SK-N-SH (cell line): ENCODE data around the gene C16orf78. TPM values are rescaled to one million over a fixed set of nuclear protein-coding genes. Genes with fewer than 3 reads are reported as not detected.

Experiments
- CTCF ChIA-PET: fragments of 300-600, 350-600 bp; formaldehyde crosslinking; extraction: SDS; loops from one replicate; lab custom pipeline; 2021; lab: Yijun Ruan, JAX
- POLR2A ChIA-PET: fragments of 350-600 bp; sonication (Branson Sonifier 250); formaldehyde crosslinking; extraction: SDS; loops from one replicate; lab custom pipeline; 2020; ENCODE audit warnings: antibody characterized with exemption, inconsistent platforms; lab: Yijun Ruan, JAX
- DNase-seq: peaks from one replicate; pipeline ENCODE4 v3.0.0; 2012
- H2AFZ ChIP-seq: fragments of 200-600 bp; sonication (generic); 2 replicates; pipeline ENCODE4 v1.8.1; 2016; ENCODE audit warnings: antibody characterized with exemption, mild to moderate bottlenecking, low read depth
- H3F3A ChIP-seq: fragments of 200-600 bp; sonication (generic); replicated peaks from 2 replicates; pipeline ENCODE3; 2016; ENCODE audit warnings: antibody characterized with exemption, mild to moderate bottlenecking; ENCODE audit not compliant: insufficient read depth
- H3K27ac ChIP-seq, 2 experiments: fragments of 200-500 bp in 1 of 2; fragments of 200-600 bp in 1 of 2; sonication (Bioruptor generic) in 1 of 2; sonication (generic), shearing (Covaris generic) in 1 of 2; 2 replicates each; pipeline versions ENCODE4 v1.5.1 to v1.6.1; 2014 to 2016; ENCODE audit warnings: low read depth in 2 of 2, inconsistent platforms in 1 of 2, low read length in 1 of 2, mild to moderate bottlenecking in 1 of 2, mixed read lengths in 1 of 2
- H3K27me3 ChIP-seq: fragments of 200-600 bp; sonication (generic), shearing (Covaris generic); 2 replicates; pipeline ENCODE4 v1.6.1; 2016; ENCODE audit warnings: mixed run types; ENCODE audit not compliant: insufficient read depth
- H3K36me3 ChIP-seq, 2 experiments: fragments of 200-500 bp in 1 of 2; fragments of 200-600 bp in 1 of 2; sonication (Bioruptor generic) in 1 of 2; sonication (generic) in 1 of 2; replicated peaks in 1 of 2; 2 replicates each; pipeline versions ENCODE3 to v1.5.1; 2014 to 2016; ENCODE audit warnings: low read length in 1 of 2, mild to moderate bottlenecking in 1 of 2; ENCODE audit not compliant: insufficient read depth in 2 of 2, control insufficient read depth in 1 of 2
- H3K4me1 ChIP-seq, 2 experiments: fragments of 200-500 bp in 1 of 2; fragments of 200-600 bp in 1 of 2; sonication (Bioruptor generic) in 1 of 2; sonication (generic), shearing (Covaris generic) in 1 of 2; 2 replicates each; pipeline versions ENCODE4 v1.5.1 to v1.6.1; 2014 to 2016; ENCODE audit warnings: low read depth in 1 of 2, low read length in 1 of 2, mixed run types in 1 of 2; ENCODE audit not compliant: insufficient read depth in 2 of 2, control insufficient read depth in 1 of 2
- H3K4me2 ChIP-seq: fragments of 200-600 bp; sonication (generic), shearing (Covaris generic); 2 replicates; pipeline ENCODE4 v1.6.1; 2017; ENCODE audit warnings: mixed run types
- H3K4me3 ChIP-seq, 2 experiments: fragments of 200-500 bp in 1 of 2; fragments of 200-600 bp in 1 of 2; sonication (Bioruptor generic) in 1 of 2; sonication (generic), shearing (Covaris generic) in 1 of 2; 2 replicates each; pipeline versions ENCODE4 v1.5.1 to v1.8.1; 2014 to 2016; ENCODE audit warnings: low read depth in 2 of 2, inconsistent platforms in 1 of 2, low read length in 1 of 2, mild to moderate bottlenecking in 1 of 2, mixed read lengths in 1 of 2, moderate library complexity in 1 of 2
- H3K79me2 ChIP-seq: fragments of 200-600 bp; sonication (generic); 2 replicates; pipeline ENCODE4 v1.8.1; 2017; ENCODE audit warnings: mild to moderate bottlenecking; ENCODE audit not compliant: insufficient read depth
- H3K9ac ChIP-seq: fragments of 200-600 bp; sonication (generic); 2 replicates; pipeline ENCODE4 v1.6.1; 2017; ENCODE audit warnings: mixed run types
- H3K9me2 ChIP-seq: fragments of 200-600 bp; sonication (generic); 2 replicates; pipeline ENCODE4 v1.6.1; 2017; ENCODE audit warnings: mixed run types
- H3K9me3 ChIP-seq: fragments of 200-600 bp; sonication (generic); 2 replicates; pipeline ENCODE4 v1.6.1; 2017; ENCODE audit warnings: mixed run types, mild to moderate bottlenecking, moderate library complexity
- H4K20me1 ChIP-seq: fragments of 200-600 bp; sonication (generic); 2 replicates; pipeline ENCODE4 v1.6.1; 2017; ENCODE audit warnings: mild to moderate bottlenecking, mixed run types; ENCODE audit not compliant: insufficient read depth
- ELF1 ChIP-seq: IDR thresholded peaks from 2 replicates; pipeline ENCODE4 v1.4.0; 2012
- NFIC ChIP-seq: IDR thresholded peaks from 2 replicates; pipeline ENCODE4 v1.4.0; 2012; ENCODE audit warnings: borderline replicate concordance
- NRF1 ChIP-seq: IDR thresholded peaks from 2 replicates; pipeline ENCODE4 v1.6.1; 2012; ENCODE audit warnings: low read depth, mild to moderate bottlenecking, low read length
- TCF12 ChIP-seq: IDR thresholded peaks from 2 replicates; pipeline ENCODE4 v1.4.0; 2012
- TEAD4 ChIP-seq: IDR thresholded peaks from 2 replicates; pipeline ENCODE4 v1.4.0; 2012; ENCODE audit warnings: mild to moderate bottlenecking, borderline replicate concordance; ENCODE audit not compliant: insufficient read depth
- YY1 ChIP-seq: IDR thresholded peaks from 2 replicates; pipeline ENCODE4 v1.4.0; 2012; ENCODE audit warnings: low read depth, mild to moderate bottlenecking
- WGBS: methylation state at CpG from one replicate; pipeline ENCODE4 v1.1.6; 2017; ENCODE audit warnings: low lambda C conversion rate; 5-methylcytosine and 5-hydroxymethylcytosine counted together
- polyA plus RNA-seq, 3 experiments: library from polyadenylated mRNA; depleted of rRNA; stranded (reverse); fragments of >200 nt; gene quantifications; 2 replicates each; pipeline ENCODE4 v1.2.3, GENCODE V29; 2012
- TF ChIP-seq, protein P1 (sequence below): fragments of 150-350 bp; IDR thresholded peaks from 2 replicates; pipeline ENCODE4 v1.6.1; 2017; ENCODE audit warnings: antibody characterized with exemption, low read length, low read depth, borderline replicate concordance
- TF ChIP-seq, protein P2 (sequence below): IDR thresholded peaks from 2 replicates; pipeline ENCODE4 v1.6.1; 2012; ENCODE audit warnings: mild to moderate bottlenecking, low read depth, low read length, moderate library complexity
- TF ChIP-seq, protein P3 (sequence below): IDR thresholded peaks from 2 replicates; pipeline ENCODE4; 2012
- TF ChIP-seq, protein P4 (sequence below): IDR thresholded peaks from 2 replicates; pipeline ENCODE4 v1.4.0; 2012; ENCODE audit warnings: low read depth, borderline replicate concordance

The C16orf78 gene
- polyA plus RNA-seq, 1 of the 3 experiments (the other 2 are of a cell fraction): not detected

DNA sequence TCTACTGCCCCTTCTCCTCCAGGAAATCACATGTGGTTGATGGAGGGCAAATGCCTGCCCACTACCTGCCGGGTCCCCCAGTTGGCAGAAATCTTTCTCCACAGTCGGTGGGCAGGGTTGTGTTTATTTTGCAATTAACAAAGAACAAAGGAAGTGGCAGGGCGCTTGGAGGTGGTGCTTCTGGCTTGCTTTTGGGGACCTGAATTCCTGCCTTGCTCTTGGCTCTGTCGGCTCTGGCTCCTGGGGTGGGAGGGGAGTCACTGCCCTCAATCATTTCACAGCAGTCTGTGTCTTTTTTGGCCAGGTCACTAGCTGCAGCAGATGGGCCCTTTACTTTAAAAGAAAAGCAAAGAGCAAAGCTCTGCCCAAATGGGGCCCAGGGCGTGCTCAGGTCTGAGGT lies 69.2 kb downstream of the C16orf78 start:
- H3K36me3 ChIP-seq: no peaks in the 10 kb centered on the region
- H3K79me2 ChIP-seq: no peaks in the 10 kb centered on the region
- H3K4me3 ChIP-seq: no peak overlapping the region
- no peak overlapping the region for H3K27ac ChIP-seq
- H3K4me1 ChIP-seq: no peaks in the 10 kb centered on the region; a peak in 1 of 4 replicates
- TF ChIP-seq, protein P1, sequence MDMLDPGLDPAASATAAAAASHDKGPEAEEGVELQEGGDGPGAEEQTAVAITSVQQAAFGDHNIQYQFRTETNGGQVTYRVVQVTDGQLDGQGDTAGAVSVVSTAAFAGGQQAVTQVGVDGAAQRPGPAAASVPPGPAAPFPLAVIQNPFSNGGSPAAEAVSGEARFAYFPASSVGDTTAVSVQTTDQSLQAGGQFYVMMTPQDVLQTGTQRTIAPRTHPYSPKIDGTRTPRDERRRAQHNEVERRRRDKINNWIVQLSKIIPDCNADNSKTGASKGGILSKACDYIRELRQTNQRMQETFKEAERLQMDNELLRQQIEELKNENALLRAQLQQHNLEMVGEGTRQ: no peak
- TF ChIP-seq NRF1 (no peak), YY1 (no peak), TCF12 (no peak), ELF1 (no peak), NFIC (no peak)
- CTCF ChIA-PET: interaction anchor here (0.7 kb wide), 1 partner anchor 49 kb away, joined by 3 read pairs; no protein-coding TSS in a partner anchor
- H3K4me2 ChIP-seq: no peak overlapping the region
- H3K27me3 ChIP-seq: no peaks in the 10 kb centered on the region
- 41% methylated on average over 5 of the region's 5 CpGs for WGBS
- POLR2A ChIA-PET: no interaction called here
- no peaks in the 10 kb centered on the region for H3K9me3 ChIP-seq
- no peak overlapping the region for H2AFZ ChIP-seq
- no peaks in the 10 kb centered on the region for H3F3A ChIP-seq
- DNase-seq: no peak
- H3K9me2 ChIP-seq: no peaks in the 10 kb centered on the region
- H4K20me1 ChIP-seq: no peaks in the 10 kb centered on the region
- no peak overlapping the region for H3K9ac ChIP-seq

DNA sequence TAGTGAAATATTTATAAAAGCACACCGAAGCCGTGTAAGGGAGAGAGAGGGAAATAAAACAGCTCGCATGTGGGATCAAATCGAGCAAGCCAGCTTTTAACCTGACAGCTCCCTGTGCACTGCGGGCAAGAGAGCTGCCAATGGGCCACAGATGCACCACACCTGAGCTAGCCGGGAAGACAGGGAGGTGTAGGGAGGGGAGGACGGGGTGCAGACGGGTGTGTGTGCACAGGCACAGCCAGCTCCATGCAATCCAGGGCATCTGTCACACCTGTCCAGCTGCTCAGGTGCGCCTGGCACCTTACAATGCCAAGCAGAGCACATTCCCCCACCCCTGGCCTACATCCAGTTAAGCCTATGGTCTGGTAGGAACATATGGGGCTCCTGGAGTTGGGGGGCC lies 70.0 kb downstream of the C16orf78 start:
- Histone ChIP-seq H3K27ac (no peak overlapping the region), H3K9ac (no peak overlapping the region), H3K4me2 (no peak overlapping the region), H3K9me2 (no peaks in the 10 kb centered on the region), H3K9me3 (no peaks in the 10 kb centered on the region), H2AFZ (no peak overlapping the region), H3K27me3 (no peaks in the 10 kb centered on the region), H3K36me3 (no peaks in the 10 kb centered on the region), H3K4me3 (no peak overlapping the region), H3K4me1 (no peaks in the 10 kb centered on the region; a peak in 1 of 4 replicates), H4K20me1 (no peaks in the 10 kb centered on the region), H3K79me2 (no peaks in the 10 kb centered on the region), H3F3A (no peaks in the 10 kb centered on the region)
- ChIA-PET CTCF (interaction anchor here (0.7 kb wide), 1 partner anchor 478 kb away, joined by 3 read pairs; no protein-coding TSS in a partner anchor), POLR2A (no interaction called here)
- WGBS: 52% methylated on average over 9 of the region's 9 CpGs
- TF ChIP-seq, protein P2, sequence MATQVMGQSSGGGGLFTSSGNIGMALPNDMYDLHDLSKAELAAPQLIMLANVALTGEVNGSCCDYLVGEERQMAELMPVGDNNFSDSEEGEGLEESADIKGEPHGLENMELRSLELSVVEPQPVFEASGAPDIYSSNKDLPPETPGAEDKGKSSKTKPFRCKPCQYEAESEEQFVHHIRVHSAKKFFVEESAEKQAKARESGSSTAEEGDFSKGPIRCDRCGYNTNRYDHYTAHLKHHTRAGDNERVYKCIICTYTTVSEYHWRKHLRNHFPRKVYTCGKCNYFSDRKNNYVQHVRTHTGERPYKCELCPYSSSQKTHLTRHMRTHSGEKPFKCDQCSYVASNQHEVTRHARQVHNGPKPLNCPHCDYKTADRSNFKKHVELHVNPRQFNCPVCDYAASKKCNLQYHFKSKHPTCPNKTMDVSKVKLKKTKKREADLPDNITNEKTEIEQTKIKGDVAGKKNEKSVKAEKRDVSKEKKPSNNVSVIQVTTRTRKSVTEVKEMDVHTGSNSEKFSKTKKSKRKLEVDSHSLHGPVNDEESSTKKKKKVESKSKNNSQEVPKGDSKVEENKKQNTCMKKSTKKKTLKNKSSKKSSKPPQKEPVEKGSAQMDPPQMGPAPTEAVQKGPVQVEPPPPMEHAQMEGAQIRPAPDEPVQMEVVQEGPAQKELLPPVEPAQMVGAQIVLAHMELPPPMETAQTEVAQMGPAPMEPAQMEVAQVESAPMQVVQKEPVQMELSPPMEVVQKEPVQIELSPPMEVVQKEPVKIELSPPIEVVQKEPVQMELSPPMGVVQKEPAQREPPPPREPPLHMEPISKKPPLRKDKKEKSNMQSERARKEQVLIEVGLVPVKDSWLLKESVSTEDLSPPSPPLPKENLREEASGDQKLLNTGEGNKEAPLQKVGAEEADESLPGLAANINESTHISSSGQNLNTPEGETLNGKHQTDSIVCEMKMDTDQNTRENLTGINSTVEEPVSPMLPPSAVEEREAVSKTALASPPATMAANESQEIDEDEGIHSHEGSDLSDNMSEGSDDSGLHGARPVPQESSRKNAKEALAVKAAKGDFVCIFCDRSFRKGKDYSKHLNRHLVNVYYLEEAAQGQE: no peak
- TF ChIP-seq, protein P3, sequence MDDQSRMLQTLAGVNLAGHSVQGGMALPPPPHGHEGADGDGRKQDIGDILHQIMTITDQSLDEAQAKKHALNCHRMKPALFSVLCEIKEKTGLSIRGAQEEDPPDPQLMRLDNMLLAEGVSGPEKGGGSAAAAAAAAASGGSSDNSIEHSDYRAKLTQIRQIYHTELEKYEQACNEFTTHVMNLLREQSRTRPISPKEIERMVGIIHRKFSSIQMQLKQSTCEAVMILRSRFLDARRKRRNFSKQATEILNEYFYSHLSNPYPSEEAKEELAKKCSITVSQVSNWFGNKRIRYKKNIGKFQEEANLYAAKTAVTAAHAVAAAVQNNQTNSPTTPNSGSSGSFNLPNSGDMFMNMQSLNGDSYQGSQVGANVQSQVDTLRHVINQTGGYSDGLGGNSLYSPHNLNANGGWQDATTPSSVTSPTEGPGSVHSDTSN: no peak
- no peak for TF ChIP-seq TEAD4
- TF ChIP-seq, protein P4, sequence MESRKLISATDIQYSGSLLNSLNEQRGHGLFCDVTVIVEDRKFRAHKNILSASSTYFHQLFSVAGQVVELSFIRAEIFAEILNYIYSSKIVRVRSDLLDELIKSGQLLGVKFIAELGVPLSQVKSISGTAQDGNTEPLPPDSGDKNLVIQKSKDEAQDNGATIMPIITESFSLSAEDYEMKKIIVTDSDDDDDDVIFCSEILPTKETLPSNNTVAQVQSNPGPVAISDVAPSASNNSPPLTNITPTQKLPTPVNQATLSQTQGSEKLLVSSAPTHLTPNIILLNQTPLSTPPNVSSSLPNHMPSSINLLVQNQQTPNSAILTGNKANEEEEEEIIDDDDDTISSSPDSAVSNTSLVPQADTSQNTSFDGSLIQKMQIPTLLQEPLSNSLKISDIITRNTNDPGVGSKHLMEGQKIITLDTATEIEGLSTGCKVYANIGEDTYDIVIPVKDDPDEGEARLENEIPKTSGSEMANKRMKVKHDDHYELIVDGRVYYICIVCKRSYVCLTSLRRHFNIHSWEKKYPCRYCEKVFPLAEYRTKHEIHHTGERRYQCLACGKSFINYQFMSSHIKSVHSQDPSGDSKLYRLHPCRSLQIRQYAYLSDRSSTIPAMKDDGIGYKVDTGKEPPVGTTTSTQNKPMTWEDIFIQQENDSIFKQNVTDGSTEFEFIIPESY: no peak
- no peak for DNase-seq
